Neutrophil (primary cell): ENCODE results near the gene TENM3.

Source experiments
- H3K27ac ChIP-seq: fragments of 200-600 bp; sonication (generic); 2 replicates; pipeline ENCODE4 v1.5.1; 2016; ENCODE audit warnings: mild to moderate bottlenecking, moderate library complexity
- H3K27me3 ChIP-seq: fragments of 200-600 bp; sonication (generic); 2 replicates; pipeline ENCODE4 v1.6.0; 2016; ENCODE audit warnings: mild to moderate bottlenecking
- H3K36me3 ChIP-seq: fragments of 200-600 bp; sonication (generic); 2 replicates; pipeline ENCODE4 v1.5.1; 2017
- H3K4me1 ChIP-seq, 2 experiments: fragments of 200-600 bp in 1 of 2; sonication (generic) in 1 of 2; 1 replicate in 1 of 2; 2 replicates in 1 of 2; pipeline versions ENCODE4 v1.5.1 to v1.6.1; 2013 to 2016; ENCODE audit warnings: low read depth in 1 of 2, low read length in 1 of 2, mild to moderate bottlenecking in 1 of 2, moderate library complexity in 1 of 2; ENCODE audit not compliant: control insufficient read depth in 1 of 2, insufficient read depth in 1 of 2
- H3K4me3 ChIP-seq, 2 experiments: fragments of 200-600 bp in 1 of 2; sonication (generic) in 1 of 2; 1 replicate in 1 of 2; 2 replicates in 1 of 2; pipeline ENCODE4 v1.5.1; 2013 to 2016; ENCODE audit warnings: low read depth in 1 of 2, low read length in 1 of 2, mild to moderate bottlenecking in 1 of 2, moderate library complexity in 1 of 2
- H3K9me3 ChIP-seq: fragments of 200-600 bp; sonication (generic); 2 replicates; pipeline ENCODE4 v1.5.1; 2016
- CTCF ChIP-seq: fragments of 200-600 bp; sonication (generic); IDR thresholded peaks from 2 replicates; pipeline ENCODE4 v1.5.1; 2016; ENCODE audit warnings: antibody characterized with exemption

The TENM3 gene

GRCh38 chr4:182518421-182518820 lies 275.2 kb downstream of the TENM3 start:
- Histone ChIP-seq H3K27ac (no peak overlapping the region), H3K27me3 (no peaks in the 10 kb centered on the region), H3K36me3 (no peaks in the 10 kb centered on the region), H3K4me1 (no peaks in the 10 kb centered on the region), H3K4me3 (no peak overlapping the region), H3K9me3 (no peaks in the 10 kb centered on the region)
- no peak for TF ChIP-seq CTCF

DNA sequence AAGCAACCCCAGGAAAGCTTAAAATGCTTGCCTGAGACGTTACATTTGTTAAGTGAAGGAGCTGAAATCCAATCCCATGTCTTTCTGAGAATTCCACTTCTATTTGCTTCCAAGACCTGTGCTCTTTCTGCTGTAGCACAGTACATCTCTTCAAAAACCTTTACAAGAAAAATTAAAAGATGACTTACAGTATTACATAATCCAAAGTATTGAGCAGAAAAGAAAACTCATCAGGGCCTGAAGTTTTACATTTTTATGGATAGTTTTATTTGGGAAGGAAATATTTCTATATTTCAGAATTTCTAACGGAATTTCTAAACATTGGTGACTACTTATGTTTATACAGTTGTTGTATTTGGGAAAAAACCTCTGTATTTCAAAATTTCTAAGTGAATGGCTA lies 276.3 kb downstream of the TENM3 start:
- no peak overlapping the region for H3K4me3 ChIP-seq
- TF ChIP-seq CTCF = no peak
- no peaks in the 10 kb centered on the region for H3K9me3 ChIP-seq
- H3K27me3 ChIP-seq = no peaks in the 10 kb centered on the region
- H3K27ac ChIP-seq = no peak overlapping the region
- no peaks in the 10 kb centered on the region for H3K36me3 ChIP-seq
- no peaks in the 10 kb centered on the region for H3K4me1 ChIP-seq

GRCh38 chr4:182521011-182521410 lies 277.8 kb downstream of the TENM3 start:
- H3K4me3 ChIP-seq = no peak overlapping the region
- H3K27ac ChIP-seq = no peak overlapping the region
- no peaks in the 10 kb centered on the region for H3K4me1 ChIP-seq
- H3K9me3 ChIP-seq = no peaks in the 10 kb centered on the region
- TF ChIP-seq CTCF = no peak
- no peaks in the 10 kb centered on the region for H3K36me3 ChIP-seq
- no peaks in the 10 kb centered on the region for H3K27me3 ChIP-seq

- no peaks in the 10 kb centered on the region for H3K9me3 ChIP-seq
- no peaks in the 10 kb centered on the region for H3K4me1 ChIP-seq
Observed at GRCh38 chr4:182528819-182529218, 285.6 kb downstream of the TENM3 start.

GRCh38 chr4:182530451-182530850 lies 287.2 kb downstream of the TENM3 start:
- no peak overlapping the region for H3K27ac ChIP-seq
- no peak overlapping the region for H3K4me3 ChIP-seq
- no peaks in the 10 kb centered on the region for H3K36me3 ChIP-seq
- H3K9me3 ChIP-seq = no peaks in the 10 kb centered on the region
- H3K4me1 ChIP-seq = no peaks in the 10 kb centered on the region
- no peaks in the 10 kb centered on the region for H3K27me3 ChIP-seq
- TF ChIP-seq CTCF = no peak

More at GRCh38 chr4:182528819-182529218, 285.6 kb downstream of the TENM3 start:
- H3K36me3 ChIP-seq = no peaks in the 10 kb centered on the region
- TF ChIP-seq CTCF = no peak
- no peaks in the 10 kb centered on the region for H3K27me3 ChIP-seq
- H3K4me3 ChIP-seq = no peak overlapping the region
- H3K27ac ChIP-seq = no peak overlapping the region
